ENCODE data around the gene TPD52L2.
"Not testable (repeated sequence)": the region's sequence is repeated elsewhere in the genome, so short reads cannot be mapped to it uniquely, and the experiment has no call there.

DNA sequence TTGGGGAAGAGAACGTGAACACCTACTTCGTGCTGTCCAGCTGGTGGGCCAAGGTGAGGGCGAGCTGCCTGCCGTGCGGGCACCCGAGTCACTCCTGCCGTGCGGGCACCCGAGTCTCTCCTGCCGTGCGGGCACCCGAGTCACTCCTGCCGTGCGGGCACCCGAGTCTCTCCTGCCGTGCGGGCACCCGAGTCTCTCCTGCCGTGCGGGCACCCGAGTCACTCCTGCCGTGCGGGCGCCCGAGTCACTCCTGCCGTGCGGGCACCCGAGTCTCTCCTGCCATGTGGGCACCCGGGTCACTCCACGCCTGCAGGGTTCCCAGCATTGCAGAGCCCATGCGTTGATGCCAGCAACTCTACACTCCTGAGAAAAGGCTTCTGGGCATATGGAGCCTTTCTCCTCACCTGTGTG lies 64.4 kb downstream of the TPD52L2 start:
- TF ChIP-seq, protein P1, sequence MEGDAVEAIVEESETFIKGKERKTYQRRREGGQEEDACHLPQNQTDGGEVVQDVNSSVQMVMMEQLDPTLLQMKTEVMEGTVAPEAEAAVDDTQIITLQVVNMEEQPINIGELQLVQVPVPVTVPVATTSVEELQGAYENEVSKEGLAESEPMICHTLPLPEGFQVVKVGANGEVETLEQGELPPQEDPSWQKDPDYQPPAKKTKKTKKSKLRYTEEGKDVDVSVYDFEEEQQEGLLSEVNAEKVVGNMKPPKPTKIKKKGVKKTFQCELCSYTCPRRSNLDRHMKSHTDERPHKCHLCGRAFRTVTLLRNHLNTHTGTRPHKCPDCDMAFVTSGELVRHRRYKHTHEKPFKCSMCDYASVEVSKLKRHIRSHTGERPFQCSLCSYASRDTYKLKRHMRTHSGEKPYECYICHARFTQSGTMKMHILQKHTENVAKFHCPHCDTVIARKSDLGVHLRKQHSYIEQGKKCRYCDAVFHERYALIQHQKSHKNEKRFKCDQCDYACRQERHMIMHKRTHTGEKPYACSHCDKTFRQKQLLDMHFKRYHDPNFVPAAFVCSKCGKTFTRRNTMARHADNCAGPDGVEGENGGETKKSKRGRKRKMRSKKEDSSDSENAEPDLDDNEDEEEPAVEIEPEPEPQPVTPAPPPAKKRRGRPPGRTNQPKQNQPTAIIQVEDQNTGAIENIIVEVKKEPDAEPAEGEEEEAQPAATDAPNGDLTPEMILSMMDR (IDR thresholded peaks at IDR 0.05; ENCODE audit: low read length) = not testable (repeated sequence)
- TF ChIP-seq EZH2 (IDR thresholded peaks at IDR 0.05; ENCODE audit: borderline replicate concordance, low read length) = not testable (repeated sequence)

Measured in OCI-LY1 (cell line).